ENCODE results near the gene BMPER.
A peak's percentile ranks its signal among the peaks of the same experiment; 100 is the strongest.

BMPER gene

GRCh38 chr7:33926535-33926934, 21.2 kb downstream of the BMPER start:
- no peak for DNase-seq

DNA sequence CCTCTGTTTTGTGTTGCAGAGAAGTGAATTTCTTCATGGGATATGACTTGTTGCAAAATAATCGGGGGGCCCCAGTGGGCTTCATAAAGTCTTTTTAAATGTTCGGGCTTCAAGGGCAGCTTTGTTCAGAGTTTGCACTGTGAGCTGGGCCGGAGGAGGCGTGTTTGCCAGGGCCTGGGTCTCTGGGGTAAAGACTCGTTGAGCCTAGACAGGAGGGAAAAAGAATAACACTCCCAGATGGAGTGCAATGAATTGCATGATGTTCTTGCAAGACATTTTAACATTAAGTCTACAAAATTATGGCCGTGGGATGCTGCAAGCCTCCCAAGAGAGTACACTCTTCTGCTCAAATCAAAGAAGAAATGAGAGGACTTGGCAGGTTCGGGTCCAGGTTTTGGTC, 23.6 kb downstream of the BMPER start:
- no peak for DNase-seq

DNA sequence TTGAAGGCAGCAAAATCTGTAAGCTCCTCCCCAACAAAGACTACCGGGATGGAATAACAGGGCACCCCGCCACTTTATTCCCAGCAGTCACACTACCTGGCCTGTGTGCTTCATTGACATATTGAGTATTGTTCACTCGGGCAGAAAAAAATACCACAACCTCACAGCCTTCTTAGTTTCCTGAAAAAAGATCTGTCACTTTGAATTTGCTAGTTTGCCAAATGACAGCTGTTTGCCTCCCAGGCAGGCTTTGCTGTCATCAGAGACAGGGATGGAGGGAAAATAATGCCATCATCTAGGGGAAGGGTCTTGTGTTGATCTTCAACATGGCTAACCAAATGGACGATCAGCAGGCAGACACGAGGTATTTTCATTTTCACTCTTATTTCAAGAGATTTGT, 26.9 kb downstream of the BMPER start:
- DNase-seq: no peak

DNA sequence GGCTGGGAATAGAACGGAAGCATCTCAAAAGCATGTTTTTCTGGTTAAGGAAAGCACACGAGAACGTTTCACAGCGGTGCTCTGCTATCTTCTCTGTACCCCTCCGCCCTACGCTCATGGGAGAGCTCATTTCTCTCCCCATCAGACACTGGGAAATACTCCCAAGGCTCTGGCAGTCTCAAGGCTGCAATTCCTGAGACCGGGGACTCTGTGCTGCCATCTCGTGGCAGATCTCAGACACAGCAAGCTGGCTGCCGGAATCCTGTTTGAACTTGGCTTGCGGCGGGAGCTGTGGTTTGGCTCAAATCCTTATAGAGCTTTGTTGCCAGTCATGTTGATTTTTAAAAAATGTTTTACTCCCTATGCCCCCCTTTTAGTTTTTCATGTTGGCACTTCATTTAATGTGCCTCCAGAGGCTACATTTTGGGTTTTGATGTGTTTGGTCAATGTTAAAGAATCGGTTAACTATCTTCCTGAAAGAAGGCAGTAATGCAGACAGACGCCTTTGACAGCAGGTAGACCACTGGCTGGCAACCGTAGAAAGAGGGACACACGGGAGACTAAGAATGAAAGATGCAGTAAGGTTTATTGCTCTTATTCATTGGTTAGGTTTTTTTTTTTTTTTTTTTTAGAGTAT, 27.6 kb downstream of the BMPER start:
- peak; percentile 84 for DNase-seq

- no peak for DNase-seq
These were observed 28.4 kb downstream of the BMPER start for GRCh38 chr7:33933611-33934281.

DNA sequence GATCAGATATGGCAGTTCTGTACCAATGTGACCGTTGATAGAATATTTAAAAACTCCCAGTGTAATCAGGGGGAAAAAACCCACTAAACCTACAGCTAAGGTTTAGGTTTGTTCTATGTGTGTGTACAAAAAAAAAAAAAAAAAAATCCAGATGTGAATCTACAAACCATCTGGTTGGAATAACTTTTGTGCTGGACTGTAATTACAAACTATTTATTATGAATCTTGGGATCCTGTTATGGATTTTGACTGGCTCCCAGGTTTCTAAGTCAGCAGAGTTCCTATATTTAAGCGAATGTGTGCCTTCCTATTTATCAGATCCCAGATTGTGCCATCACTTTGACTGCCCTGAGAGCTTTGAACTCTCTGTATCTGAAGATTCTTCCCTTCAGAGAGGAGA, 29.1 kb downstream of the BMPER start:
- DNase-seq: no peak

GRCh38 chr7:33936503-33936902, 31.2 kb downstream of the BMPER start:
- no peak for DNase-seq

GRCh38 chr7:33937871-33938270, 32.5 kb downstream of the BMPER start:
- no peak for DNase-seq

DNA sequence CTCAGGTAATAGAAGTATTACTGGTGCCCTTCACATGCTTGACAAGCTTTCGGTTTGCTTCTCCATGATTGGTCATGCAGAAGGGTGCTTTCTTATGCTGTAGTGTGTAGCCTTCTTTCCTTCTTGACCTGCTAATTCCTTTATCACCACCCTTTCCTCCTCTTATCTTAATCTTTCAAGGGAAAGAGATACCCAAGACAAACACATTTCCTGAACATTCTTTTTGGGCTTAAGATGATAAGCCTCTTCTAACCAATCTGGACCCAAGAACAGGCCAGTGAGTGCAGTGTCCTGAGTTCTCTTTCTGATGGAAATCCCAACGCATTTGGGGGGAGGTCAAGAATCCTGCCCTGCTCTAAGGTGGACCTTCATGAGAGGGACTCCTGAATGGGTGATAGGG, 33.8 kb downstream of the BMPER start:
- DNase-seq: no peak

DNA sequence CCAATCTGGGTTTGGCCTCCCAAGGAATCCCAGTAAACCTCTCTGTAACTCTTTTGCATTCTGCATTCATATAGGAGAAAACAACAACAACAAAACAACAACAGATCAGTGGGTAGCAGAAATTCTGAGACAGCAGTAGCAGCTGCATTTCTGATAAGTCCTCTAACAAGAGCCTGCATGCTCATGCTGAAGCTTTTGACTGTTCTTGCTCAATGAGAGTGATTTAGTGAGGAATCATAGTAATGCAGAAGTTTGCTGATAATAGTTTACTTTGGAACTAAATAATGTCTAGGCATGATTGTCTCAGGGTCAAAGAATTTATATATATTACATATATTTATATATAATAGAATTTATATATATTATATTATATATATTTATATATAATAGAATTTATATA, 35.2 kb downstream of the BMPER start:
- no peak for DNase-seq

GRCh38 chr7:33941418-33941817, 36.1 kb downstream of the BMPER start:
- no peak for DNase-seq

DNA sequence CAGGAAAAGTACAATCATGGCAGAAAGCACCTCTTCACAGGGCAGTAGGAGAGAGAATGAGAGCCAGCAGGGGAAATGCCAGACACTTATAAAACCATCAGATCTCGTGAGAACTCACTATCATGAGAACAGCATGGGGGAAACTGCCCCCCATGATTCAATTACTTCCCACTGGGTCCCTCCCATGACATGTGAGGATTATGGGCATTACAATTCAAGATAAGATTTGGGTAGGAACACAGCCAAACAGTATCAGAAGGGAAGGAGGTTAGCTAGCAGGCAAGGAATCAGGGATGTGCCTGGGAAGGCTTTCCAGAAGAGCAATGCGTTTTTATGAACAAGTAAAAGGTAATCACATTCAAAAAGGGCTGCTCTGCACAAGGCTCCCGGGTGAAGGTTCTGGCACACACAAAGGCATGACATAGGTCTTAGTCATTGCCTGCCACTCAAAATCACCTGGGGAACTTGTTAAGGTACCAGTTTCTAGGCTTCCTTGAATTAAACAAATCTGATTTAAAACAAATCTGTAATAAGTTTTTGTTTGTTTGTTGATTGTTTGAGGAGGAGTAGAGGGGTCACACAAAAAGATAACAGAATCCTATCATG, 40.9 kb downstream of the BMPER start:
- no peak for DNase-seq

DNA sequence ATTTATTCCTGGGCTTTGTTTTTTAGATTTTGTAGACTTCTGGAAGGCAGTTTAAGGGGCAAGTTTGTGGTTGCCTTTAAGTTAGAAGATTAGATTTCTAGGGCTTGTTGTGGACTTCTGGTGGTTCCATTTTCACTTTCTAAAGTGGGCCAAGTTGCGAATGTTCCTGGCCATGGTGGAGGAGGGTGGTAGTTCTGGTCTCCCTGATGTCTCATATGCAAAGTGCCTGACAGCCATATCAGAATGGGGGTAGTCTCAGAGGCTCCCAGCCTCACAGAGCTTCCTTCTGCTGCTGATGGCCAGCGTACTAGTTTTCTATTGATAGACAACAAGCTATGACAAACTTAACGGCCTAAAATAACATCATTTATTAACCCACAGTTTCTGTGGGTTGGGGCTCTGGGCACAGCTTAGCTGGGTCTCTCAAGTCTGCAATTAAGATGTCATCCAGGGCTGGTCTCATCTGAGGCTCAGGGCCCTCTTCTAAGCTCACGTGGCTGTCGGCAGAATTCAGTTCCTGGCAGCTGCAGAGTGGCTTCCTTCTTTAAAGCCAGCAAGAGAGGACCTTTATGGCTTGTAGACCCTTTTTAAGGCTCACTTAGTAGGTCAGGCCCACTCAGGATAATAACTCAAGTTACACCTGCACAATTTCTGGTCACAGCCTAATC, 44.8 kb downstream of the BMPER start:
- no peak for DNase-seq

DNA sequence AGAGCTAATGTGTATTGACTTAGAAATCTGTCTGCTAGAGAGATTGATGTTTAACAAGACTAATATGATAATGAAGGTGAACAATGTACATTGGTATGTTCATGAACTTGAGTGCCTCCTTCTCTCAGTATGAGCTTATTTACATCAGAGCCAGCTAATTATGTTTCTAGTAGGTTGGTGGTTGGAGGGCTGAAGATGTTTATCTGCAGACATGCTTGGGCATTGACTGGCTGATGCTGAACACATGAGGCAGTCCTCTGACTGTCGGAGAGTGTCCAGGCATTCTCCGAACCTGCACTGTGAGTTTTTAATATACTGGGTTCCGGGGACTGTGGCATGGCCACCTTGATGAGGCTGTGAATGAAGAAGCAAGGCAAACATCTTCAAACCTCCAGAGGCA, 47.5 kb downstream of the BMPER start:
- DNase-seq: no peak

- no peak for DNase-seq
These were observed 52.8 kb downstream of the BMPER start for GRCh38 chr7:33958104-33958503.

DNA sequence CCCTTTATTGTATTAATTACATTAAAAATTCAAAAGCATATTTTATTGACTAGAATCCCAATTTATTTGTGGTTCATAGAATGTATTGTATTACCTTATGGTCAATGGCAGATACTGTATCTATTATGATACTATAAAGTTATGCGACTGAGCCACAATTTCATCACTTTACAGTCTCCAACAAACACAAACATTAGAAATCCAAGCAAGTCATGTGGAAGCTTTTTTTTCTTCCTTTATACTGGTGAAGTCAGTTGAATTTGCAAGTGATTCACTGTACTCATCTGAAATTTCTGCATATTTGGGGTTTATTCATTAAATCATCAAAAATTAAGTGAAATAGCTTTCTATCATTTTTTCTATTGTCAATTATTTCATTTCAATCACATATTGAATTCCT, 54.3 kb downstream of the BMPER start:
- no peak for DNase-seq

GRCh38 chr7:33961948-33962347, 56.6 kb downstream of the BMPER start:
- DNase-seq: no peak

GRCh38 chr7:33964417-33965182, 59.3 kb downstream of the BMPER start:
- no peak for DNase-seq

GRCh38 chr7:33965183-33965744, 59.9 kb downstream of the BMPER start:
- no peak for DNase-seq

GRCh38 chr7:33968591-33968990, 63.3 kb downstream of the BMPER start:
- DNase-seq: no peak

DNA sequence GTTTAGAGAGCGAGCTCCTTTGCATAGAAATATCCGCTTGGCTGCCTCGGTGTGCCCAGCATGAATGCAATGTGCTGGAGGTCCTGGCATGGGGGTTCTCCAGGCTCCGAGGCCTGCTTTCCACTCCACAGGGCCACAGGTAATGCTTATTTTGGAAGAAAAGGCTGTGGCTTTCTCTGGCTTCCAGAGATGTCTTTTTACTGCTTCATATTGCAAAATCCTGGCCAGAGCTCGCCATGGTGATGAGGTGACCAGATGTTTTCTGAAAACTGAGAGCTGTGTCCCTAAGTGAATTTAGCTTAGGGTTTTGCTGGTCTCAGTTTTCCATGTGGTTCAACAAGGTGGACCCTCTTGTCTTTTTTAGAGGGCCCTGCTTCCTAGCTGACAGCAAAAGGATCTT, 65.2 kb downstream of the BMPER start:
- no peak for DNase-seq

DNA sequence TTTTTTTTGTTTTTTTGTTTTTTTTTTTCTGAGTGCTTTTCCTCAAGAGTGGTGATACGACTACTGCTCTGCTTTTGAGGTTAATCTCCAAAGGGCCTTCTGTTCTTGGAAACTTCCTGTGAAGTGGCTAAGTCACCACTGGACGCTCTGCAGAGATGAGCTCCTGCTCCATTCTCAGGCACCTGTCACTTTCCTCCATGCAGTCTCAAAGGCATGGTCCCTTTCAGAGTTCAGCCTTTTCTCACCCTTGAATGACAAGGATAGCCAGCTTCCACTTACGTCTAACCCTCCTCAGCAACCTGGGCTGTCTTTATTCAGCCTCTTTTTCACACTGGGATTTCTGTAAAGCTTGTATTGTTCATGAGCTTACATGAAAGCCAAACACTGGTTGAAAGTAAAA, 65.8 kb downstream of the BMPER start:
- DNase-seq: no peak
